Skin of body (tissue), 2 donors: ENCODE measurements around the gene ZCCHC9. TPM values are rescaled to one million over a fixed set of nuclear protein-coding genes. Genes with fewer than 3 reads are reported as not detected.
"Not testable (repeated sequence)": the region's sequence is repeated elsewhere in the genome, so short reads cannot be mapped to it uniquely, and the experiment has no call there.

ENCODE experiments used
- DNase-seq: peaks from one replicate; lab custom pipeline; 2025; lab: John Stamatoyannopoulos, UW
- total RNA-seq: library from RNA; depleted of rRNA; stranded (reverse); fragments of >200 nt; gene quantifications from one replicate; pipeline ENCODE4 v1.2.3, GENCODE V29; 2014

The ZCCHC9 gene
- total RNA-seq = 22.7 TPM

GRCh38 chr5:81301271-81302015, at the start of gene ZCCHC9:
Gene ZCCHC9, plus strand, starts transcription at chr5:81301587. Its CDS starts 3,171 bp downstream, at chr5:81304758.
- DNase-seq = peak; percentile 95

- no peak for DNase-seq
Measured at GRCh38 chr5:81251922-81252321, 49.5 kb upstream of the ZCCHC9 start.

GRCh38 chr5:81252904-81253303, 48.5 kb upstream of the ZCCHC9 start:
- DNase-seq = no peak

- no peak for DNase-seq
Measured at GRCh38 chr5:81253875-81254274, 47.5 kb upstream of the ZCCHC9 start.

GRCh38 chr5:81254886-81255559, 46.4 kb upstream of the ZCCHC9 start:
- DNase-seq = no peak

- no peak for DNase-seq
Measured at GRCh38 chr5:81256766-81257165, 44.6 kb upstream of the ZCCHC9 start.

GRCh38 chr5:81262796-81263195, 38.6 kb upstream of the ZCCHC9 start:
- DNase-seq = not testable (repeated sequence)

GRCh38 chr5:81265101-81265500, 36.3 kb upstream of the ZCCHC9 start:
- DNase-seq = no peak

- DNase-seq = peak; percentile 63
Measured at GRCh38 chr5:81268521-81269196, 32.7 kb upstream of the ZCCHC9 start.

GRCh38 chr5:81269751-81270393, 31.5 kb upstream of the ZCCHC9 start:
- no peak for DNase-seq

GRCh38 chr5:81270394-81271027, 30.9 kb upstream of the ZCCHC9 start:
- not testable (repeated sequence) for DNase-seq

GRCh38 chr5:81283976-81284375, 17.4 kb upstream of the ZCCHC9 start:
- no peak for DNase-seq

GRCh38 chr5:81286059-81286617, 15.2 kb upstream of the ZCCHC9 start:
- DNase-seq = no peak

- DNase-seq = no peak
Measured at GRCh38 chr5:81288021-81288433, 13.4 kb upstream of the ZCCHC9 start.

GRCh38 chr5:81290146-81290545, 11.2 kb upstream of the ZCCHC9 start:
- no peak for DNase-seq

GRCh38 chr5:81292130-81292529, 9.3 kb upstream of the ZCCHC9 start:
- DNase-seq = no peak

- not testable (repeated sequence) for DNase-seq
Measured at GRCh38 chr5:81294021-81294420, 7.4 kb upstream of the ZCCHC9 start.

GRCh38 chr5:81297531-81297930, 3.9 kb upstream of the ZCCHC9 start:
- no peak for DNase-seq

GRCh38 chr5:81300921-81301270, 491 bp upstream of the ZCCHC9 start:
- no peak for DNase-seq

- DNase-seq = no peak
Measured at GRCh38 chr5:81302596-81302995, 1.2 kb downstream of the ZCCHC9 start.

- DNase-seq = no peak
Measured at GRCh38 chr5:81303563-81303962, 2.2 kb downstream of the ZCCHC9 start.
